Osteoblast (primary cell): ENCODE data around the gene AKT3. TPM values are rescaled to one million over a fixed set of nuclear protein-coding genes. Genes with fewer than 3 reads are reported as not detected.

Source experiments
- DNase-seq: peaks from one replicate; pipeline ENCODE4 v3.0.0; 2011; ENCODE audit warnings: low spot score, mixed read lengths; ENCODE audit not compliant: insufficient read length; ENCODE audit errors: missing footprints
- H2AFZ ChIP-seq: 2 replicates; pipeline ENCODE4 v1.6.0; 2011; ENCODE audit warnings: mild to moderate bottlenecking, low read length
- H3K27ac ChIP-seq: 2 replicates; pipeline ENCODE4 v1.5.1; 2011; ENCODE audit warnings: mild to moderate bottlenecking, low read depth, low read length, moderate library complexity
- H3K27me3 ChIP-seq: 2 replicates; pipeline ENCODE4 v1.6.0; 2012; ENCODE audit warnings: mild to moderate bottlenecking, control low read depth, inconsistent platforms, low read length, moderate library complexity; ENCODE audit not compliant: insufficient read depth
- H3K36me3 ChIP-seq: 2 replicates; pipeline ENCODE4 v1.5.1; 2011; ENCODE audit warnings: mild to moderate bottlenecking, low read length, control low read depth, moderate library complexity; ENCODE audit not compliant: insufficient read depth
- H3K4me1 ChIP-seq: 2 replicates; pipeline ENCODE4 v1.5.1; 2011; ENCODE audit warnings: mild to moderate bottlenecking, low read length, control low read depth, moderate library complexity; ENCODE audit not compliant: insufficient read depth
- H3K4me2 ChIP-seq: 2 replicates; pipeline ENCODE4 v1.6.0; 2011; ENCODE audit warnings: mild to moderate bottlenecking, low read length; ENCODE audit not compliant: insufficient read depth
- H3K4me3 ChIP-seq: fragments of 200-600 bp; sonication (generic); 3 replicates; pipeline ENCODE4 v1.5.1; 2012; ENCODE audit warnings: mild to moderate bottlenecking, low read length, inconsistent platforms; ENCODE audit not compliant: insufficient read depth
- H3K79me2 ChIP-seq: 2 replicates; pipeline ENCODE4 v1.6.0; 2012; ENCODE audit warnings: mild to moderate bottlenecking, low read length, control low read depth, inconsistent platforms; ENCODE audit not compliant: insufficient read depth
- H3K9me3 ChIP-seq: 2 replicates; pipeline ENCODE4 v1.5.1; 2011; ENCODE audit warnings: low read depth, low read length, control low read depth
- H4K20me1 ChIP-seq: 2 replicates; pipeline ENCODE4 v1.6.0; 2012; ENCODE audit warnings: mild to moderate bottlenecking, low read length, control low read depth; ENCODE audit not compliant: insufficient read depth
- total RNA-seq: library from RNA; depleted of rRNA; stranded (reverse); fragments of >200 nt; gene quantifications from 2 replicates; pipeline ENCODE4 v1.2.3, GENCODE V29; 2012
- TF ChIP-seq, protein P1 (sequence below): IDR thresholded peaks from 2 replicates; pipeline ENCODE4 v1.5.1; 2011; ENCODE audit warnings: mild to moderate bottlenecking, low read depth, low read length, moderate library complexity; ENCODE audit errors: extremely low read depth

Gene AKT3
- total RNA-seq, 1 donor, result 38.7 TPM

DNA sequence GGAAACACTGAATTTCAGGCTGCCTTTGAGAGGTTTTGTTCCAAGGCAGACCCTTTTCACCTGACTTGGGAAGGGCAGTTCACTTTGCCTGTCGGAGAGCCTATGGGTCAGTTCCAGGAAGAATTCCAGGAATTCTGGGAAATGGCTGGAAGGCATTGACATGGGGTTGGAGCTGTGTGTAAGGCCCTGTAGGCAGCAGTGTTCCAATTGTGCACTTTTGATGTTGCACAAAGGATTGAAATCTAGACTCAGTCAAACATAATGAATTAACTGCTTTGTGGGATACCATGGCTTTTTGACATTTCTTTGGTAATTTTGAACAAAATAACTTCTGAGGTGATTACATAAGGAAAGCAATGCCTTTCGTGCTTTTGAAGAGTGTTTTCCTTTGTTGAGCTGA, 409.6 kb downstream of the AKT3 start:
- H3K4me2 ChIP-seq, result no peak overlapping the region
- no peaks in the 10 kb centered on the region for H3K27me3 ChIP-seq
- DNase-seq, result no peak
- no peak overlapping the region for H3K4me3 ChIP-seq
- no peaks in the 10 kb centered on the region for H3K4me1 ChIP-seq
- no peak overlapping the region for H2AFZ ChIP-seq
- H3K36me3 ChIP-seq, result peaks cover 3% of the 10 kb centered on the region
- TF ChIP-seq, protein P1, sequence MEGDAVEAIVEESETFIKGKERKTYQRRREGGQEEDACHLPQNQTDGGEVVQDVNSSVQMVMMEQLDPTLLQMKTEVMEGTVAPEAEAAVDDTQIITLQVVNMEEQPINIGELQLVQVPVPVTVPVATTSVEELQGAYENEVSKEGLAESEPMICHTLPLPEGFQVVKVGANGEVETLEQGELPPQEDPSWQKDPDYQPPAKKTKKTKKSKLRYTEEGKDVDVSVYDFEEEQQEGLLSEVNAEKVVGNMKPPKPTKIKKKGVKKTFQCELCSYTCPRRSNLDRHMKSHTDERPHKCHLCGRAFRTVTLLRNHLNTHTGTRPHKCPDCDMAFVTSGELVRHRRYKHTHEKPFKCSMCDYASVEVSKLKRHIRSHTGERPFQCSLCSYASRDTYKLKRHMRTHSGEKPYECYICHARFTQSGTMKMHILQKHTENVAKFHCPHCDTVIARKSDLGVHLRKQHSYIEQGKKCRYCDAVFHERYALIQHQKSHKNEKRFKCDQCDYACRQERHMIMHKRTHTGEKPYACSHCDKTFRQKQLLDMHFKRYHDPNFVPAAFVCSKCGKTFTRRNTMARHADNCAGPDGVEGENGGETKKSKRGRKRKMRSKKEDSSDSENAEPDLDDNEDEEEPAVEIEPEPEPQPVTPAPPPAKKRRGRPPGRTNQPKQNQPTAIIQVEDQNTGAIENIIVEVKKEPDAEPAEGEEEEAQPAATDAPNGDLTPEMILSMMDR, result no peak
- H3K27ac ChIP-seq, result no peak overlapping the region
- no peaks in the 10 kb centered on the region for H3K9me3 ChIP-seq
- H3K79me2 ChIP-seq, result no peaks in the 10 kb centered on the region
- H4K20me1 ChIP-seq, result peaks cover 3% of the 10 kb centered on the region

DNA sequence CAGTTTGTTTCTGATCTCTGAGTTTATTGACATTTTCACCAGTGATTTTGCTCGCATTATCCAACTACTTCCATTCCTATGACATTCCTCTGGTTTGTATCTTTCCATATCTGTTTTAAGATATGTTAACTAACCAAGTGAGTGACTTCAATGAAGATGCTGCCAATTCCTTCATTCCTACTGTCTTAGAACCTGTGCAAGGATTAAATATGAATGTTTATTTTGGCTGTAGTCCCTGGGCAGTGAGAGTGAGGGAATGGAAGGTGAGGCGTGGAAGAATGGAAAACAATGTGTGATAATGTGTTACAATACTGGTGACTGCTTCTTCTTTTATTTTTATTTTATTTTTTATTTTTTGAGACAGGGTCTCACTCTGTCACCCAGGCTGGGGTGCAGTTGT, 411.2 kb downstream of the AKT3 start:
- Histone ChIP-seq H3K9me3 (no peaks in the 10 kb centered on the region), H3K27ac (no peak overlapping the region), H3K27me3 (no peaks in the 10 kb centered on the region), H4K20me1 (peaks cover 3% of the 10 kb centered on the region), H2AFZ (no peak overlapping the region), H3K4me2 (no peak overlapping the region), H3K36me3 (peaks cover 3% of the 10 kb centered on the region), H3K79me2 (no peaks in the 10 kb centered on the region), H3K4me1 (no peaks in the 10 kb centered on the region), H3K4me3 (no peak overlapping the region)
- TF ChIP-seq, protein P1, result no peak
- DNase-seq, result no peak

Other genes starting within 250 kb of the AKT3 start
- gene ZBTB18, start 201.0 kb upstream of the AKT3 start, total RNA-seq, result 9.4 and 10.5 TPM in 2 replicates